Non-pigmented ciliary epithelial cell (primary cell): Measurements from ENCODE around the gene SH3GL3.

ENCODE experiments used
- DNase-seq: peaks from one replicate; pipeline ENCODE4 v3.0.0-alpha.2; 2010; ENCODE audit warnings: low read depth

Gene SH3GL3

GRCh38 chr15:83612898-83613635 is 165.9 kb downstream of the SH3GL3 start:
- DNase-seq = no peak

- no peak for DNase-seq
These were observed 166.6 kb downstream of the SH3GL3 start for GRCh38 chr15:83613714-83614113.

GRCh38 chr15:83616840-83617239 is 169.7 kb downstream of the SH3GL3 start:
- DNase-seq = no peak

GRCh38 chr15:83626171-83626802 is 179.1 kb downstream of the SH3GL3 start:
- DNase-seq = peak; percentile 11

- no peak for DNase-seq
These were observed 184.4 kb downstream of the SH3GL3 start for GRCh38 chr15:83631534-83631933.

GRCh38 chr15:83643201-83643600 is 196.1 kb downstream of the SH3GL3 start:
- no peak for DNase-seq

- DNase-seq = no peak
These were observed 197.3 kb downstream of the SH3GL3 start for GRCh38 chr15:83644439-83644838.

GRCh38 chr15:83650831-83651230 is 203.7 kb downstream of the SH3GL3 start:
- no peak for DNase-seq

- no peak for DNase-seq
These were observed 204.4 kb downstream of the SH3GL3 start for GRCh38 chr15:83651541-83651940.

- DNase-seq = no peak
These were observed 205.6 kb downstream of the SH3GL3 start for GRCh38 chr15:83652626-83653204.

- no peak for DNase-seq
These were observed 206.1 kb downstream of the SH3GL3 start for GRCh38 chr15:83653288-83653638.

GRCh38 chr15:83653639-83654378 is 206.7 kb downstream of the SH3GL3 start, which contains the start of gene ADAMTSL3:
Gene ADAMTSL3, plus strand, starts transcription at chr15:83654123. Its CDS starts 1,639 bp downstream, at chr15:83655762.
- DNase-seq = no peak

GRCh38 chr15:83654379-83655236 is 207.5 kb downstream of the SH3GL3 start:
- no peak for DNase-seq

- no peak for DNase-seq
These were observed 208.1 kb downstream of the SH3GL3 start for GRCh38 chr15:83655237-83655616.

- DNase-seq = no peak
These were observed 209.1 kb downstream of the SH3GL3 start for GRCh38 chr15:83656192-83656591.

- DNase-seq = no peak
These were observed 209.9 kb downstream of the SH3GL3 start for GRCh38 chr15:83656943-83657528.

GRCh38 chr15:83657549-83657948 is 210.4 kb downstream of the SH3GL3 start:
- no peak for DNase-seq

- DNase-seq = no peak
These were observed 211.6 kb downstream of the SH3GL3 start for GRCh38 chr15:83658430-83659416.

- no peak for DNase-seq
These were observed 212.3 kb downstream of the SH3GL3 start for GRCh38 chr15:83659417-83659812.

GRCh38 chr15:83665480-83665879 is 218.3 kb downstream of the SH3GL3 start:
- DNase-seq = no peak
